ENCODE measurements around the gene ARL13A.
"Not testable (repeated sequence)": the region's sequence is repeated elsewhere in the genome, so short reads cannot be mapped to it uniquely, and the experiment has no call there.

ARL13A gene

GRCh38 chrX:100969408-100969807 lies at the start of gene ARL13A:
TSS of gene ARL13A (plus strand) at chrX:100969708. CDS start at chrX:100973690, 3,982 bp downstream.
- no peak for DNase-seq (ENCODE audit: low read depth in 2 of 2)

- DNase-seq (ENCODE audit: low read depth in 2 of 2) = no peak
Observed at GRCh38 chrX:100924375-100924774, 45.1 kb upstream of the ARL13A start.

GRCh38 chrX:100926453-100926852 lies 43.1 kb upstream of the ARL13A start:
- DNase-seq (ENCODE audit: low read depth in 2 of 2) = no peak

- DNase-seq (ENCODE audit: low read depth in 2 of 2) = peak; percentile 13 to 33
Observed at GRCh38 chrX:100928660-100929613, 40.6 kb upstream of the ARL13A start, which contains the start of gene XKRX. TSS of gene XKRX (minus strand) at chrX:100928917. CDS start at chrX:100928304, 613 bp downstream.

GRCh38 chrX:100931218-100931924 lies 38.1 kb upstream of the ARL13A start:
- no peak for DNase-seq (ENCODE audit: low read depth in 2 of 2)

- no peak for DNase-seq (ENCODE audit: low read depth in 2 of 2)
Observed at GRCh38 chrX:100931925-100932285, 37.6 kb upstream of the ARL13A start.

- no peak for DNase-seq (ENCODE audit: low read depth in 2 of 2)
Observed at GRCh38 chrX:100935767-100936166, 33.7 kb upstream of the ARL13A start.

GRCh38 chrX:100939333-100939732 lies 30.2 kb upstream of the ARL13A start:
- DNase-seq (ENCODE audit: low read depth in 2 of 2) = no peak

- no peak for DNase-seq (ENCODE audit: low read depth in 2 of 2)
Observed at GRCh38 chrX:100944601-100945000, 24.9 kb upstream of the ARL13A start.

GRCh38 chrX:100946299-100946927 lies 23.1 kb upstream of the ARL13A start:
- DNase-seq (ENCODE audit: low read depth in 2 of 2) = no peak

- no peak for DNase-seq (ENCODE audit: low read depth in 2 of 2)
Observed at GRCh38 chrX:100948557-100948956, 21.0 kb upstream of the ARL13A start.

GRCh38 chrX:100962811-100963210 lies 6.7 kb upstream of the ARL13A start:
- no peak for DNase-seq (ENCODE audit: low read depth in 2 of 2)

GRCh38 chrX:100964362-100964761 lies 5.1 kb upstream of the ARL13A start:
- no peak for DNase-seq (ENCODE audit: low read depth in 2 of 2)

- no peak for DNase-seq (ENCODE audit: low read depth in 2 of 2)
Observed at GRCh38 chrX:100969936-100970335, 428 bp downstream of the ARL13A start.

- no peak for DNase-seq (ENCODE audit: low read depth in 2 of 2)
Observed at GRCh38 chrX:100973411-100973810, 3.9 kb downstream of the ARL13A start.

GRCh38 chrX:100975212-100975611 lies 5.7 kb downstream of the ARL13A start:
- no peak for DNase-seq (ENCODE audit: low read depth in 2 of 2)

- DNase-seq (ENCODE audit: low read depth in 2 of 2) = no peak
Observed at GRCh38 chrX:100976211-100976610, 6.7 kb downstream of the ARL13A start.

- no peak for DNase-seq (ENCODE audit: low read depth in 2 of 2)
Observed at GRCh38 chrX:100979881-100980607, 10.5 kb downstream of the ARL13A start.

- no peak for DNase-seq (ENCODE audit: low read depth in 2 of 2)
Observed at GRCh38 chrX:100980608-100981497, 11.3 kb downstream of the ARL13A start.

- DNase-seq (ENCODE audit: low read depth in 2 of 2) = not testable (repeated sequence)
Observed at GRCh38 chrX:100981498-100981845, 12.0 kb downstream of the ARL13A start.

- no peak for DNase-seq (ENCODE audit: low read depth in 2 of 2)
Observed at GRCh38 chrX:100984818-100985217, 15.3 kb downstream of the ARL13A start.

Measured in stimulated activated CD4-positive, alpha-beta T cell treated with anti-CD3 and anti-CD28 coated beads, Interleukin-1b, Interleukin-23, amount 100 ng/mL, for 4 hours (primary cell).